Activated CD4-positive, alpha-beta memory T cell treated with anti-CD3 and anti-CD28 coated beads, Interleukin-2, amount 10 ng/mL, durations not matched to agents 7 days and 5 days (primary cell): ENCODE data around the gene NDUFAF4. TPM values are rescaled to one million over a fixed set of nuclear protein-coding genes. Genes with fewer than 3 reads are reported as not detected.
"Not testable (repeated sequence)": the region's sequence is repeated elsewhere in the genome, so short reads cannot be mapped to it uniquely, and the experiment has no call there.

Source experiments
- CTCF ChIA-PET: fragments of 350-600 bp; sonication (Branson Sonifier 250); formaldehyde crosslinking; loops from one replicate; lab custom pipeline; 2021; ENCODE audit warnings: antibody characterized with exemption, inconsistent platforms; lab: Charles Lee
- POLR2A ChIA-PET: fragments of 350-600 bp; sonication (Branson Sonifier 250); formaldehyde crosslinking; loops from one replicate; lab custom pipeline; 2021; ENCODE audit warnings: antibody characterized with exemption; lab: Charles Lee
- DNase-seq: peaks from one replicate; pipeline ENCODE4 v3.0.0-alpha.2; 2020
- H3K27ac Mint-ChIP-seq: one replicate; pipeline ENCODE4 v1.8.0; 2021; ENCODE audit warnings: mild to moderate bottlenecking, mixed read lengths
- H3K27me3 Mint-ChIP-seq: one replicate; pipeline ENCODE4 v1.8.0; 2021; ENCODE audit warnings: mixed read lengths
- H3K36me3 Mint-ChIP-seq: one replicate; pipeline ENCODE4 v1.8.0; 2021; ENCODE audit warnings: low read depth, mixed read lengths
- H3K4me1 Mint-ChIP-seq: one replicate; pipeline ENCODE4 v1.8.0; 2021; ENCODE audit warnings: mixed read lengths
- H3K4me3 Mint-ChIP-seq: one replicate; pipeline ENCODE4 v1.8.0; 2021; ENCODE audit warnings: mild to moderate bottlenecking, mixed read lengths
- H3K9me3 Mint-ChIP-seq: one replicate; pipeline ENCODE4 v1.8.0; 2021; ENCODE audit warnings: mixed read lengths
- total RNA-seq, 2 experiments: library from RNA; stranded (reverse); gene quantifications; one replicate each; pipeline ENCODE4 v1.2.3, GENCODE V29; 2021

The NDUFAF4 gene
- total RNA-seq, 2 experiments from 2014 or later: 23.3 to 26.1 TPM

DNA sequence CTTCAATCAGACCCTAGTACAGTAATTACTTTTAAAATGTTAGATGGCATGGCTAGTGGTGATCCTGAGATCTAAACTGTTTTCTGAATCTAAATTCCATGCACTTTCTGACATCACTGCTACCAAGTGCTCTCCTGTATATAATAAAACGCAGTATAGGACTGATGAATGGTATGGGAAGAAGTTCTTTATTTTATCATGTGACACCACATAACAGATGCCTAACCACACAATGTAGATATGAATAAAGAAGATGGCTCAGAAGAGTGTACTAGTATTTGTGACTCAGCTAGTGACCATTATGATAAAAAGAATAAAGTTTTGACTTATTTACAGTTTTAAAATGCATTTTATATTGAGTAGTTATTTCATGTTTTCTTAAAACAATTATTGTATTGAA, 8.5 kb downstream of the NDUFAF4 start:
- ChIA-PET CTCF (no interaction called here), POLR2A (no interaction called here)
- DNase-seq: no peak
- Mint-ChIP-seq H3K27ac (no peak overlapping the region), H3K36me3 (peaks cover 22% of the 10 kb centered on the region), H3K9me3 (no peaks in the 10 kb centered on the region), H3K4me3 (no peak overlapping the region), H3K27me3 (no peaks in the 10 kb centered on the region), H3K4me1 (peaks cover 12% of the 10 kb centered on the region)

DNA sequence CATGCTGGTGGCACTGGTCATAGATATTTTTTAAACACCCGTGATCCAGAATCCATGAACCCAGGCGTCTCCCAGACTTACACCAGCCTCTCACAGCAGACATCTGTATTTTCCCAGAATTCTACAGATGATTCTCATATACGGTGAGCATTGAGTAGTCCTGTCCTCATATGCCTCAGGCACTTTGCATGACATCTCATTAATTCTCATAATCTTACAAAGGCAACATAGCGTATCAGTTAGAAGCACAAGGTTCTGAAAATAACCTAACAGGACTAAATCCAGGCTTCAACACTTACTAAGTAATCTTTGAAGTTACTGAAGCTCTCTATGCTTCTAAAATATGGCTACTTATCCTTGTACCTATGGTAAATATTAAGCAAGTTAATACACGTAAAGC, 8.9 kb downstream of the NDUFAF4 start:
- Mint-ChIP-seq H3K27ac (no peak overlapping the region), H3K4me3 (no peak overlapping the region), H3K27me3 (no peaks in the 10 kb centered on the region), H3K4me1 (peaks cover 13% of the 10 kb centered on the region), H3K9me3 (no peaks in the 10 kb centered on the region), H3K36me3 (peaks cover 21% of the 10 kb centered on the region)
- POLR2A ChIA-PET: no interaction called here
- CTCF ChIA-PET: no interaction called here
- no peak for DNase-seq

DNA sequence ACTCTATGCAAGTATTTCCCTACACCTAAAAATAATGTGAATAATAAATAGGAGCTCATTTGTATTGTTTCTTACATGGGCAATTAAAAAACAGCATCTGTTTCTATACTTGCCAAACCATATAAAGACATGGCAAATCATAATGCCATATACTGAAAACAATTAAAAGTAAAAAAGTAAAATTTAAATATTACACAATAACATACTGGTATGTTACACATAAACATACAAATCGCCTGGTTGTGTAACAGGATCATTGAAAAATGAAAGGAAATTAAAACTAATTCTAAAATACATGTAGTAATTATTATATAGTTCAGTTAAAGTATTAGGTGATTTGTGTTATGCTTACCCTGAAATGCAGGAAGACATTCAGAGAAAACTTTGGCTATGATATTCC, 11.2 kb downstream of the NDUFAF4 start:
- no peak overlapping the region for H3K27ac Mint-ChIP-seq
- no peaks in the 10 kb centered on the region for H3K9me3 Mint-ChIP-seq
- ChIA-PET CTCF (interaction anchor here (1.0 kb wide), 1 partner anchor 13 kb away, joined by 3 read pairs; no protein-coding TSS in a partner anchor), POLR2A (interaction anchor here (1.8 kb wide), 1 partner anchor 49 kb away, joined by 5 read pairs; the partner anchor contains the start of gene GPR63)
- H3K27me3 Mint-ChIP-seq: no peaks in the 10 kb centered on the region
- DNase-seq: no peak
- H3K4me1 Mint-ChIP-seq: peaks cover 13% of the 10 kb centered on the region
- peaks cover 18% of the 10 kb centered on the region for H3K36me3 Mint-ChIP-seq
- no peak overlapping the region for H3K4me3 Mint-ChIP-seq

DNA sequence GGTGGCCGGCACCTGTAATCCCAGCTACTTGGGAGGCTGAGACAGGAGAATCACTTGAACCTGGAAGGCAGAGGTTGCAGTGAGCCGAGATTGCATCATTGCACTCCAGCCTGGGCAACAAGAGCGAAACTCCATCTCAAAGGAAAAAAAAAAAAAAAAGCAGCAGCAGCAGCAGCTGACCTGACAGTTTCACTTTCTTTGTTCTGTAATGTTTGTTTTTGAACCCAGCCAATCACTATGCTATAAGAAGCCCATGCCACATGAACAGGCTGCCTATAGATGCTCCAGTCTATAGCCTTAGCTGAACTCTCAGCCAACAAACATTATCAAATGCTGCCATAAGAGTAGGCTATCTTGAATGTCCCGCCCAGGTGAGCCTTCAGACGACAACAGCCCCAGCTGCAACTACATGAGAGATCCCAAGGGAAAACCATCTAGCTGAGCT, 12.5 kb downstream of the NDUFAF4 start:
- peak; percentile 25 for DNase-seq
- H3K4me3 Mint-ChIP-seq: peak overlapping the region; percentile 31
- H3K27me3 Mint-ChIP-seq, H3K36me3 Mint-ChIP-seq, H3K9me3 Mint-ChIP-seq: not testable (repeated sequence)
- POLR2A ChIA-PET: interaction anchor here (1.2 to 1.8 kb wide), 3 partner anchors 23 to 363 kb away, joined by 4 to 5 read pairs (median 5); partner anchors contain the start of genes GPR63 and UFL1
- H3K27ac Mint-ChIP-seq: peak overlapping the region; percentile 7
- CTCF ChIA-PET: interaction anchor here (0.8 kb wide), 1 partner anchor 11 kb away, joined by 3 read pairs; no protein-coding TSS in a partner anchor
- peaks cover 13% of the 10 kb centered on the region for H3K4me1 Mint-ChIP-seq

DNA sequence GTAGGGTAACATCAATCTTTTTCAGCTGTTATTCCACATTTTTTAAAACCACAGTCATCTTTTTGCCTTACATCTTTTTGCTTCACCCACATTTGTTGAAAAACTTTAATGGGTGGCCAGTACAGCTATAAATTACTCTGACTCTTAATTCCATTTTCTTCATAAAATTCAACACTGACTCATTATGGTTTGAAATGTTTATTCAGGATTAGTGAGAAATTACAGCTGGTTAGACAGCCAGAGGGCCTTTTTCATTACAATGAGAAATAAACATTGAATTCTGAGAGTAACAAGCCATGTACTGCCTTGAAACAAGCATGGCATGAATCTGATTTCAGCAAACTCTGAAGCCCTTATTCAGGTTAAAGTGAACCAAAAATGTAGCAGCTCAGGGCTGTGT, 19.5 kb downstream of the NDUFAF4 start:
- no peak for DNase-seq
- H3K4me1 Mint-ChIP-seq: no peaks in the 10 kb centered on the region
- H3K9me3 Mint-ChIP-seq: no peaks in the 10 kb centered on the region
- no peak overlapping the region for H3K27ac Mint-ChIP-seq
- H3K36me3 Mint-ChIP-seq: no peaks in the 10 kb centered on the region
- CTCF ChIA-PET: no interaction called here
- POLR2A ChIA-PET: no interaction called here
- peaks cover under 1% of the 10 kb centered on the region for H3K27me3 Mint-ChIP-seq
- no peak overlapping the region for H3K4me3 Mint-ChIP-seq

DNA sequence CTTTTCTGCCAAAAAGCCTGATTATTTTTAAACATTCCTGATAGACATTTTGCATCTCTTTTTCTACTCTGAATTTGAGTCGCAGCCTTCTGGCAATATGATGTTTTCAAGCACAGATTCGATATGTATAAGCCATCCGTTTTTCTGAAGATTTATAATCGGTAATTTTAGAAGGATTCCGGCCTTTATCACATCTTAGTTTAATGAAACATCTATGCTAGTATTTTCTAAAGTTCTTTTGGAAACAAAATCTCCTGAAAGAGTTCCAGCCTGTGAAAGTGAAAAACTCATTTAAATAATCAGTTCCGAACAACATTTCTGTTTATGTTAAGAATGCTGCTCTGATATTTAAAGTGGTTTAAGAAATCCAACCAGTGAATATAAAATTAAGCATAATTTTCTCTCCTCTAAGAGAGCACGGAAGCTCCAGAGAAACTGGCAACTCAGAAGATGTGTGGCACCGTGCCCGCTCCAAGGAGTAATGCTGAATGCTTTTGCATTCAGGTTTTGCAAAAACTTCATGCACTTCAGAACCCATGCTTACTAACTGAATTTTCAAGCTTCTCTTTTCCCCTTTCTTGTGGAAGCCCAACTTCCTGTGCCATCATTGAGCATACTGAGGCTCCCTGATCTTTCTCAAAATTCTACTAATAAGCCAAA, 20.7 kb downstream of the NDUFAF4 start:
- Mint-ChIP-seq H3K4me3 (no peak overlapping the region), H3K9me3 (no peaks in the 10 kb centered on the region), H3K36me3 (no peaks in the 10 kb centered on the region), H3K27ac (no peak overlapping the region), H3K27me3 (peaks cover 3% of the 10 kb centered on the region), H3K4me1 (no peaks in the 10 kb centered on the region)
- no peak for DNase-seq
- ChIA-PET POLR2A (no interaction called here), CTCF (no interaction called here)

DNA sequence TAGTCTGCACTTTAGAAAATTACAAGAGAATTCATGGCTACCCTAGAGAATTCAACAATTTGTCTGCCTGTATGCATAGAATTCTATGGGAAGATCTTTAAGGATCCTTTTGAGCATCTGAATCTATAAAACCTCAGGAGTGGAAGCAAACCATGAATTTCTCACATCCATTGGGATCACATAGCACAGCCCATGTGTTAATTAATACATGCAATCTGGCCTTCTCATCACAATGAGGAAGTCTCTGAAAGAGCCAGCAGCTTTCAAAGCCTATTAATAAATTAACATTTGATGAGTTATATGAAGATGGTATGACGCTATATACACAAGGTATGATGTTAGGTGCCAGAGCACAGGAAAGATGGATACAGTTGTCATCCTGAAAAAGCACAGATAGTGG, 24.7 kb downstream of the NDUFAF4 start:
- DNase-seq: no peak
- Mint-ChIP-seq H3K9me3 (no peaks in the 10 kb centered on the region), H3K36me3 (no peaks in the 10 kb centered on the region), H3K27ac (no peak overlapping the region), H3K27me3 (peaks cover 15% of the 10 kb centered on the region), H3K4me1 (no peaks in the 10 kb centered on the region), H3K4me3 (no peak overlapping the region)
- ChIA-PET CTCF (interaction anchor here (1.3 kb wide), 1 partner anchor 13 kb away, joined by 3 read pairs; no protein-coding TSS in a partner anchor), POLR2A (no interaction called here)

DNA sequence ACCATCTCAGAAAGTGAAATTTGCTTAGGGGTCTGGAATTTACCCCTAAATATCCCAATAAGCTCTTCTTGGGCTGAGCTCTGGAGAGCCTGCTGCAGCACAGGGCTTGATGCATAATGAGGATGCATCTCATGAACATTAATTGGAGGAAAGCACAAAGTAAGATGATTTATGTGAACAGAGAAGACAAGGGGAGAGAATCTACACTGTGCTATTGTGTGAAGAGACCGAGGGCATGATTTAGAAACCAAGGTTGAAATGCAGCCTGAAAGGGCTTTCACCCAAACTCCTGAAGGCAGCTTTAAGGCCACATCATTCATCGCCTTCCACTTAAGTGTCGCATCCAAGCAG, 32.7 kb downstream of the NDUFAF4 start:
- Mint-ChIP-seq H3K36me3 (no peaks in the 10 kb centered on the region), H3K4me1 (no peaks in the 10 kb centered on the region), H3K27me3 (peaks cover 31% of the 10 kb centered on the region), H3K9me3 (no peaks in the 10 kb centered on the region), H3K4me3 (no peak overlapping the region), H3K27ac (no peak overlapping the region)
- ChIA-PET POLR2A (no interaction called here), CTCF (no interaction called here)
- DNase-seq: no peak

DNA sequence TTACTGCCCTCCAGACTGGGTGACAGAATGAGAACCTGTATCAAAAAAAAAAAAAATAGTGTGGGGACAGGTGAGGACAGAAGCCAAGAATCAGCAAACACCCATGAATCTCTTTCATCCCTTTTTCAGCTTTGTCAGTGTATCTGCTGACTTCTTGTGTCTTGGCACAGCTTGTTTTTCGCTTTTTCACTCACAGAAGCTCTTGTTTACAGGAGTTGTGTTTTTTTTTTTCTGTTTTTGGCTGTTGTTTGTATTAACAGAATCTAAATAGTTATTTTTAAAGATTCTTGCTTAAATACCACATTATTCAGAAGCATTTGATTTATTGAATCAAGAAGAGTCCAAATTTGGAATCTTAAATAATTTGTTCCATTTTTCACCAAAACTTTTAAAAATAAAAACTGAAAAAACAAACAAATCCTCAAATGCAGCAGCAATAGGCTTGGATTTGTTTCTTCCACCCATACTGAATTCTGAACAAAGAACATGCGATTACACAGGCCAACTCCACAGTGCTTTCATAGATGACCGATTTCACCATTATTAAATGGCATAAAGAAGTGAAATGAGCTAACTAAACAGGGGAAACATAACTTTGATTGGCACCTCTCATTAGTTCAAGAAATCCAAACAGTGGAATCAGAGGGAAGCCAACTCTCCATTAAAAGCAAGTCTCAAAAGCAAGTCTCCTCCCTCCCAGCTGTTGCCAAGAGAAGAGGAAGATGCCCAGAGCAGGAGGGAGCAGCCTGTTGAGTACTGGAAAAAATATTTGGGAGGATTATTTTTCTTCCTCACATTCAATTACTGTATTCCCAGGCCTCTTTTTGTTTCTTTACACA, 33.3 kb downstream of the NDUFAF4 start:
- Mint-ChIP-seq H3K4me3 (no peak overlapping the region), H3K9me3 (no peaks in the 10 kb centered on the region), H3K27ac (no peak overlapping the region), H3K4me1 (no peaks in the 10 kb centered on the region), H3K36me3 (no peaks in the 10 kb centered on the region), H3K27me3 (peaks cover 34% of the 10 kb centered on the region)
- ChIA-PET POLR2A (no interaction called here), CTCF (no interaction called here)
- no peak for DNase-seq

DNA sequence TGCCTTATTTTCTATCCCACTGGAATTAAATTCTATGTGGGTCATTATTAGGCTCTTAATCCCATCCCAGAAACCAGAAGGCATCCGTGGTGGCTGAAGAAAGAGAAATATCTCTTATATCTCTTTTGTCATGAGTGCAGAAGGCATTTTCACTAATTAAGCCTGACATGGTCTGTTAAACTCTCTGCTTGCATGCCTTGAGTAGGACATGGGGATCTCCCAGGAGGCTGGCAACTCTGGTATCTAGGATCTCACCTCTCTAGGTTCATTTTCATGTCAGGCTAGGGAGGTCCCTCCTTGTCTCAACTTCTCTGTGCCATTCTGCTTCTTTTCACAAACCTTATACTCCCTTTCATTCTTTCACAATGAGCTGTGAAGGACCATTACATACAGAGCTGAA, 35.1 kb downstream of the NDUFAF4 start:
- H3K27me3 Mint-ChIP-seq: peaks cover 34% of the 10 kb centered on the region
- H3K9me3 Mint-ChIP-seq: no peaks in the 10 kb centered on the region
- ChIA-PET POLR2A (no interaction called here), CTCF (no interaction called here)
- no peaks in the 10 kb centered on the region for H3K36me3 Mint-ChIP-seq
- DNase-seq: no peak
- H3K4me1 Mint-ChIP-seq: no peaks in the 10 kb centered on the region
- no peak overlapping the region for H3K4me3 Mint-ChIP-seq
- no peak overlapping the region for H3K27ac Mint-ChIP-seq

DNA sequence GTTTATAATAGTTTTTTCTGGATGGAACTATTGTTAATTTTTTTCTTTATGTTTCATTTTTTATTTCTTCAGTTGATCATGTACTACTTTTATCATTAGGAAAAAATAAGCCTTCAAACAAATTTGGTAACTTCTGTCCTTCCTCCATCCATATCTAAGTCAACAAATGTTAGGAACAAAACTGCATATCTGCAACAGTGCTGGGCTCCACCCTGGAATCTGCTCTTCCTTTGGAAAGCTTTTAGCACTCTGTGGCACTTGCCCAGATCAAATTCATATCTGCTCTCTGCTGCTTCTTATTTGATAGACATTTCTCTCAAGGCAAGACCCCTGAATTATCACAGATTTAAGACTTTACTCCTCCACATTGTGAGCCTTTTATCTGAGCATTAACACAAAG, 36.1 kb downstream of the NDUFAF4 start:
- DNase-seq: no peak
- H3K4me1 Mint-ChIP-seq: no peaks in the 10 kb centered on the region
- ChIA-PET CTCF (no interaction called here), POLR2A (no interaction called here)
- H3K9me3 Mint-ChIP-seq: no peaks in the 10 kb centered on the region
- H3K27me3 Mint-ChIP-seq: peaks cover 38% of the 10 kb centered on the region
- H3K4me3 Mint-ChIP-seq: no peak overlapping the region
- no peak overlapping the region for H3K27ac Mint-ChIP-seq
- H3K36me3 Mint-ChIP-seq: no peaks in the 10 kb centered on the region

DNA sequence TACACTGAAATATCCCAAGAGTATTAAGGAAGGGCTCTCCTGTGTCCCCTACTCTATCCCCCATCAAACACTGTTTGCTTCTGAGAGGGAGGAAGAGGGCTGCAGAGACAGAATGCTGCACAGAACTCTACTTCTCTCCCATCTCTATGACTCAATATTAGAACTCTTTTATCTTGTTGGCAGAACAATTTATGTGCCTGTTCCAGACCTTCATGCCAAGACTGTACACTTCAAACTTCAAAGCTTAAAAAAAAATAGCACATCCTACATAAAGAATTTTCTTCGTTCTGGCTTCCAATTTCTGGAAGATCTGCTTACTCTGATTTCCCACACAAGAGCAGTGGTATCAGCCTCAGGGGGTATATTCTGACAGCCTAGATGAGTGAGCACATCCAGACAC, 40.8 kb downstream of the NDUFAF4 start:
- Mint-ChIP-seq H3K4me1 (no peaks in the 10 kb centered on the region), H3K9me3 (no peaks in the 10 kb centered on the region), H3K27ac (no peak overlapping the region), H3K27me3 (peaks cover 22% of the 10 kb centered on the region), H3K36me3 (no peaks in the 10 kb centered on the region), H3K4me3 (no peak overlapping the region)
- no peak for DNase-seq
- ChIA-PET POLR2A (no interaction called here), CTCF (no interaction called here)

DNA sequence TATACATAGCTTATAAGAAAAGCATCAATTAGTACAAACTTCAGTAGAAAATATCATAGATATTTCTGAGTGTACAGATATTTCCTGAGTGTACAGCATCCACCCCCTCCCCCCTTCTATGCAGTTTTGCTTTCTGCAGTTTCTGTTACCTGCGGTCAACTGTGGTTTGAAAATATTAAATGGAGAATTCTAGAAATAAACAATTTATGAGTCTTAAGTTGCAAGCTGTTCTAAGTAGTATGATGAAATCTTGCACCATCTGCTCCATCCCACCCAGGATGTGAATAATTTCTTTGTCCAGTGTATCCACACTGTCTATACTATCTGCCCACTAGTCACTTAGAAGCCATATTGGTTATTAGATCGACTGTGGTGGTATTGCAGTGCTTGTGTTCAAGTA, 44.6 kb downstream of the NDUFAF4 start:
- H3K9me3 Mint-ChIP-seq: no peaks in the 10 kb centered on the region
- ChIA-PET POLR2A (no interaction called here), CTCF (no interaction called here)
- no peak overlapping the region for H3K27ac Mint-ChIP-seq
- no peaks in the 10 kb centered on the region for H3K36me3 Mint-ChIP-seq
- peaks cover 10% of the 10 kb centered on the region for H3K27me3 Mint-ChIP-seq
- DNase-seq: no peak
- H3K4me1 Mint-ChIP-seq: no peaks in the 10 kb centered on the region
- H3K4me3 Mint-ChIP-seq: no peak overlapping the region
